Measurements from ENCODE around the gene TTC39C.

DNA sequence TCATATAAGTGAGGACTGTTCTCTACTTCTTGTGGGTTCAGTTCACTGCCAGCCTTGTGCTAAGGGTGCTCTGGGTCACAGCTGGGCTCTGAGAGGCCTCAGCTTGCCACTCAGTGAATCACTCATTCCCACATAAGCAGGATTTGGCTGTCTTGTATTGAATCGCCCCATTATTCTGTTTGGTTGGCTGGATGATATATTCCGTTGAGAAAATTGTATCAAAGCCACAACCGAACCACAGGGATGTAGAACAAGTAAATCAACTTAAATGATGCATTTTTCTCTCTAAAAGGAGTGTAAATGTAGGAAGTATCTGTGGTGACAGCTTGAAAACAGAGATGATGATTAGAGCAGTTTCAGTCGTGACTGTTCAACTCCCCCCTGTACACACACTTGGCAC lies 39.6 kb downstream of the TTC39C start:
- TF ChIP-seq, protein P1, sequence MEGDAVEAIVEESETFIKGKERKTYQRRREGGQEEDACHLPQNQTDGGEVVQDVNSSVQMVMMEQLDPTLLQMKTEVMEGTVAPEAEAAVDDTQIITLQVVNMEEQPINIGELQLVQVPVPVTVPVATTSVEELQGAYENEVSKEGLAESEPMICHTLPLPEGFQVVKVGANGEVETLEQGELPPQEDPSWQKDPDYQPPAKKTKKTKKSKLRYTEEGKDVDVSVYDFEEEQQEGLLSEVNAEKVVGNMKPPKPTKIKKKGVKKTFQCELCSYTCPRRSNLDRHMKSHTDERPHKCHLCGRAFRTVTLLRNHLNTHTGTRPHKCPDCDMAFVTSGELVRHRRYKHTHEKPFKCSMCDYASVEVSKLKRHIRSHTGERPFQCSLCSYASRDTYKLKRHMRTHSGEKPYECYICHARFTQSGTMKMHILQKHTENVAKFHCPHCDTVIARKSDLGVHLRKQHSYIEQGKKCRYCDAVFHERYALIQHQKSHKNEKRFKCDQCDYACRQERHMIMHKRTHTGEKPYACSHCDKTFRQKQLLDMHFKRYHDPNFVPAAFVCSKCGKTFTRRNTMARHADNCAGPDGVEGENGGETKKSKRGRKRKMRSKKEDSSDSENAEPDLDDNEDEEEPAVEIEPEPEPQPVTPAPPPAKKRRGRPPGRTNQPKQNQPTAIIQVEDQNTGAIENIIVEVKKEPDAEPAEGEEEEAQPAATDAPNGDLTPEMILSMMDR (conservative IDR thresholded peaks at IDR 0.05 in 1 of 2, IDR thresholded peaks at IDR 0.05 in 1 of 2; ENCODE audit: low read depth in 1 of 2, low read length in 2 of 2) = no peak
- TF ChIP-seq EZH2 (IDR thresholded peaks at IDR 0.05; ENCODE audit: low read length, missing control alignments) = no peak
